Lower leg skin (tissue), 4 donors: ENCODE measurements around the gene MAT2B. TPM values are rescaled to one million over a fixed set of nuclear protein-coding genes. Genes with fewer than 3 reads are reported as not detected.

Source experiments
- DNase-seq, 2 donors: peaks; one replicate each; pipeline ENCODE4 v3.0.0-alpha.2; 2019; ENCODE audit warnings: low spot score in 2 of 2
- H3K4me3 ChIP-seq: fragments of 200-600 bp; sonication (generic); 2 replicates; pipeline ENCODE4 v1.5.1; 2017; ENCODE audit warnings: mild to moderate bottlenecking, low read depth; ENCODE audit not compliant: poor library complexity, severe bottlenecking
- POLR2A ChIP-seq, 2 donors: fragments of 450-650 bp; IDR thresholded peaks; one replicate each; pipeline ENCODE4 v1.6.1; 2016 to 2017; ENCODE audit warnings: antibody characterized with exemption in 2 of 2, mild to moderate bottlenecking in 1 of 2, moderate library complexity in 1 of 2
- WGBS, 2 donors: methylation state at CpG; one replicate each; pipeline ENCODE4 v1.1.5; 2018; 5-methylcytosine and 5-hydroxymethylcytosine counted together
- intact Hi-C: fragments of 100-400 bp; cut with DNase I; formaldehyde crosslinking; loops from one replicate; pipeline ENCODE4 v1.15.0; 2023; ENCODE audit warnings: low total_unique reads
- total RNA-seq, 4 donors: library from RNA; depleted of rRNA; stranded (reverse); fragments of >200 nt; gene quantifications; one replicate each; pipeline ENCODE4 v1.1.0, GENCODE V29; 2016
- TF ChIP-seq, protein P1 (sequence below), 3 donors: fragments of 450-650 bp; IDR thresholded peaks; one replicate each; pipeline ENCODE4 v1.5.1; 2016; ENCODE audit warnings: antibody characterized with exemption in 3 of 3, mild to moderate bottlenecking in 3 of 3, moderate library complexity in 2 of 3

The MAT2B gene
- total RNA-seq, 4 donors from 2014 or later: 34.9 to 50.1 (median 44.8) TPM

DNA sequence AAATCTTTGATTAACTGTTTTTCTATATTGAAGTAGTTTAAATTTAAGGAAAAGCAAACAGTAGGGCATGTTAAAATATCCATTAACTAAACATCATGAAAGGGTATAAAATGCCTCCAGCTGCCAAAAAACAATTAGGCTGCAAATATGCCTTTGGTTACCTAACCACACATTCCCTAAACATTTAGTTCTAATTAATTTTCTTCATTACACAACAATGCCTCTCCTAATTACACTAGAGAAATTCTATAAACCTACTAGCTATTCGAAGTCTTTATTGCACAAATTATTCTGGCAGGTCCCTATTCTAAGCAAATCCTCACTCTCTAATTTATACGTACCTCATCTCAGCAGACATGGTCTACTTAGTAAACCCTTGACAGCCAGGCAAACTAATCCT, 37.4 kb downstream of the MAT2B start:
- H3K4me3 ChIP-seq: no peak overlapping the region
- WGBS, 2 donors: 74 to 81% methylated on average over 2 of the region's 2 CpGs
- DNase-seq: no peak
- TF ChIP-seq, protein P1, sequence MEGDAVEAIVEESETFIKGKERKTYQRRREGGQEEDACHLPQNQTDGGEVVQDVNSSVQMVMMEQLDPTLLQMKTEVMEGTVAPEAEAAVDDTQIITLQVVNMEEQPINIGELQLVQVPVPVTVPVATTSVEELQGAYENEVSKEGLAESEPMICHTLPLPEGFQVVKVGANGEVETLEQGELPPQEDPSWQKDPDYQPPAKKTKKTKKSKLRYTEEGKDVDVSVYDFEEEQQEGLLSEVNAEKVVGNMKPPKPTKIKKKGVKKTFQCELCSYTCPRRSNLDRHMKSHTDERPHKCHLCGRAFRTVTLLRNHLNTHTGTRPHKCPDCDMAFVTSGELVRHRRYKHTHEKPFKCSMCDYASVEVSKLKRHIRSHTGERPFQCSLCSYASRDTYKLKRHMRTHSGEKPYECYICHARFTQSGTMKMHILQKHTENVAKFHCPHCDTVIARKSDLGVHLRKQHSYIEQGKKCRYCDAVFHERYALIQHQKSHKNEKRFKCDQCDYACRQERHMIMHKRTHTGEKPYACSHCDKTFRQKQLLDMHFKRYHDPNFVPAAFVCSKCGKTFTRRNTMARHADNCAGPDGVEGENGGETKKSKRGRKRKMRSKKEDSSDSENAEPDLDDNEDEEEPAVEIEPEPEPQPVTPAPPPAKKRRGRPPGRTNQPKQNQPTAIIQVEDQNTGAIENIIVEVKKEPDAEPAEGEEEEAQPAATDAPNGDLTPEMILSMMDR (IDR thresholded peaks at IDR 0.05): no peak
- TF ChIP-seq POLR2A (IDR thresholded peaks at IDR 0.05): no peak
- intact Hi-C loops: no loop called here

DNA sequence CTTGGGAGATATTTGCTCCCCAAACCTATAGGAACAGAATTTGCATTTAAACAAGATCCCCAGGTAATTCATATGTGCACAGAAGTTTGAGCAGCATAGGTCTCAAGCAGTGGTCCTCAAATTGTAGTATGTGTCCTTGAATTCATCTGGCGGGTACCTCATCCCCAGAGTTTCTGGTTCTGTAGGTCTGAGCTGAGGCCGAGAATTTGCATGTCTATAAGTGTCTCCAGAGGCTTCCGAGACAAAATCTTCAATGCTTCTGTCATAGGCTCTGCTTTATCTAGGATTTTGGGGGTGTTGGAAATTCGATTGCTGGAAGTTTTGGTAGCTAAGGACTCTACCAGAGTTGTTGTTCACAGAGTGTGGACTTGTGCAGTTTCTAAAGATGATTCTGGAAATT, 38.6 kb downstream of the MAT2B start:
- DNase-seq: no peak
- no peak for TF ChIP-seq POLR2A (IDR thresholded peaks at IDR 0.05)
- TF ChIP-seq, protein P1 (IDR thresholded peaks at IDR 0.05): no peak
- 74 to 84% methylated on average over 4 of the region's 4 CpGs for WGBS, 2 donors
- no peak overlapping the region for H3K4me3 ChIP-seq
- intact Hi-C loops: no loop called here

DNA sequence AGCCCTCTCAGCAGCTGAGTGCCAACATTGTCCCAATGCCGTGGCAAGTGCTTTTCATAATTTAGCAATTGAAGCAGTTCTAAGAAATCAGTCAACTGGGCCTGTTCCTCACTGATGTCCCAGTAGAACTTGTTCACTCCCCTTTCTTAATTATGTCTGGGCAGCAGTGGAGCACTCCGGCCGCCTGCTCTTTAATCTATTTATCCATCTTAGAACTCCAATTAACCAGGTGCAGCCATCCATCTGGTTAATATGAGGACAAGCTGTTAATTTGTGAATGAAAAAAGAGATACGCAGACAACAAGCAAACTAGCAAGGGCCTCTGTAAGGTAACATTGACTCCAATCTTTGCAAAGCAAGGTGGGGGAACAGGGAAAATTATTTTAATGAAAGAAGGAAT, 39.4 kb downstream of the MAT2B start:
- intact Hi-C loops: no loop called here
- no peak for TF ChIP-seq POLR2A (IDR thresholded peaks at IDR 0.05)
- TF ChIP-seq, protein P1 (IDR thresholded peaks at IDR 0.05): no peak
- H3K4me3 ChIP-seq: no peak overlapping the region
- WGBS, 2 donors: 84 to 91% methylated on average over 4 of the region's 4 CpGs
- no peak for DNase-seq

DNA sequence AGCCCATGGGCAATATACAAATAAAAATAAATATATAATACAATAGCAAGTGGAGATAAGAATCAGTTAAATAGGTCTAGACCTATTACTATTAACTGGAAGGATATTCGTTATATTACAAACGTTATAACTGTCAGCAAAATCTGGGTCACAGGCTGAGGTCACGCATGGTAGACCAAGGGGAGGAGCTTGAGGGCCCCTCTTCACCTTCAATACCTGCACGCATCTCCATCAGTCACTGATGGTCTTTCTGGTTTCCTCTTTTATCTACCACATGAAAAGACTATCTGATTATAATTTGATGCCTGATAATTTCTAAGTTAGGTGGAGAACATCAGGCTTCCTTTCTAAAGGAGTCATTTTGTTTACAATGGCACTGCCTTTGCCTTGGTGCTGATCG, 43.2 kb downstream of the MAT2B start:
- DNase-seq: no peak
- intact Hi-C loops: no loop called here
- TF ChIP-seq, protein P1 (IDR thresholded peaks at IDR 0.05): no peak
- H3K4me3 ChIP-seq: no peak overlapping the region
- WGBS, 2 donors: 77% methylated on average over 5 of the region's 5 CpGs

DNA sequence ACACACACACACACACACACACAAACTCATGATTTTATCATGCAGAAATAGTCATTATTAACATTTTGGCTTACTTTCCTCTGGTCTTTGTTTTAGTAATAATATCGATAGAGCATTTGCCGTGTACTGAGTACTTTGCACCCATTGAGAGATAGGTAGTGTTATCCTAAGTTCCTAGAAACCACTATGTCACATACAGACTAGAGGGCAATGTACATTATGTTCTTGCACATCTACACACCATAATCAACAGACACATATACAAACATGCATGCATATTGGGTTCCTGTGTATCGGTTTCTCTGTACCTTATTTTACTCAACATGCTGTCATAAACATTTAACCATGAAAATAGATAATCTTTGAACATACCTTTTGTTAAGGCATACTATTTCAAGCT, 45.7 kb downstream of the MAT2B start:
- no peak for TF ChIP-seq POLR2A (IDR thresholded peaks at IDR 0.05)
- 93 to 98% methylated on average over 3 of the region's 3 CpGs for WGBS, 2 donors
- no peak overlapping the region for H3K4me3 ChIP-seq
- no peak for DNase-seq
- intact Hi-C loops: no loop called here

DNA sequence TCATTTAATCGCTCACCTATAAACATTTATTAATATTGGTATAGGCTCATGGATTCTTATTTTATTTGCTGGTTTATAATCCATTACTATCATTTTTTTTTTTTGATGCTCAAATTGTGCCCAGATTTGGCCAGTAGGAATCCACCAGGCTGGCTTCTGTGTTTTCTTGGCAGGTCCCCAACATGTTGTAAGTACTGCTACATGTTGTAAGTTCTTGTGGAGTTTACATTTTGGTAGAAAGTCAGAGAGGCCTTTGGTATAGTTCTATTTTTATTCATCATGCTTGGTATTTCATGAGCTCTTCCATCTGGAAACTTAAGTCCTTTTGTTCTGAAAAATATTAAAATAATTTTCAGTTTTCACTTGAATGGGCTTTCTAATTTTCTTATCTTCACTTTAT, 47.1 kb downstream of the MAT2B start:
- DNase-seq: no peak
- no peak for TF ChIP-seq POLR2A (IDR thresholded peaks at IDR 0.05)
- TF ChIP-seq, protein P1 (IDR thresholded peaks at IDR 0.05): no peak
- WGBS, 2 donors: 97 to 100% methylated on average over 1 of the region's 1 CpG
- no peak overlapping the region for H3K4me3 ChIP-seq
- intact Hi-C loops: no loop called here
